GM12872 (cell line): ENCODE data around the gene SLC19A1.

Experiments used
- TF ChIP-seq, protein P1 (sequence below): IDR thresholded peaks from 3 replicates; pipeline ENCODE4 v1.5.1; 2011; ENCODE audit warnings: low read depth, mild to moderate bottlenecking, low read length, moderate library complexity; ENCODE audit not compliant: insufficient read depth

Gene SLC19A1

DNA sequence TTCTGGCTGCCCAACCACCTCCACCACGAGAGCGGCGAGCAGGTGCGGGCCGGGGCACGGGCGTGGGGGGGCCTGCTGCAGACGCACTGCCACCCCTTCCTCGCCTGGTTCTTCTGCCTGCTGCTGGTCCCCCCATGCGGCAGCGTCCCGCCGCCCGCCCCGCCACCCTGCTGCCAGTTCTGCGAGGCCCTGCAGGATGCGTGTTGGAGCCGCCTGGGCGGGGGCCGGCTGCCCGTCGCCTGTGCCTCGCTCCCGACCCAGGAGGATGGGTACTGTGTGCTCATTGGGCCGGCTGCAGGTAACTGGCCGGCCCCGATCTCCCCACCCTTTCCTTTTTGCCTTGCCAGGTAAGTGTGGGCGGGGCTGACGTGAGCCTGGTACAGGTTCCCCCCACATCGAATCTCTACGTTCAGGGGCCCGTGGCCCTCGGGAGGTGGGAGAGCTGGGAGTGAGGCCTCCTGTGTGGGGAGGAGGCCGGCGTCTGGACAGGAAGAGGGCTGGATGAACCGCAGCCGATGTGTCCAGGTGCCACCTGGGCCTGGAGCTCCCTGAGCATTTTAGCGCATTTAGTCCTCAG is 85.6 kb downstream of the SLC19A1 start:
- TF ChIP-seq, protein P1, sequence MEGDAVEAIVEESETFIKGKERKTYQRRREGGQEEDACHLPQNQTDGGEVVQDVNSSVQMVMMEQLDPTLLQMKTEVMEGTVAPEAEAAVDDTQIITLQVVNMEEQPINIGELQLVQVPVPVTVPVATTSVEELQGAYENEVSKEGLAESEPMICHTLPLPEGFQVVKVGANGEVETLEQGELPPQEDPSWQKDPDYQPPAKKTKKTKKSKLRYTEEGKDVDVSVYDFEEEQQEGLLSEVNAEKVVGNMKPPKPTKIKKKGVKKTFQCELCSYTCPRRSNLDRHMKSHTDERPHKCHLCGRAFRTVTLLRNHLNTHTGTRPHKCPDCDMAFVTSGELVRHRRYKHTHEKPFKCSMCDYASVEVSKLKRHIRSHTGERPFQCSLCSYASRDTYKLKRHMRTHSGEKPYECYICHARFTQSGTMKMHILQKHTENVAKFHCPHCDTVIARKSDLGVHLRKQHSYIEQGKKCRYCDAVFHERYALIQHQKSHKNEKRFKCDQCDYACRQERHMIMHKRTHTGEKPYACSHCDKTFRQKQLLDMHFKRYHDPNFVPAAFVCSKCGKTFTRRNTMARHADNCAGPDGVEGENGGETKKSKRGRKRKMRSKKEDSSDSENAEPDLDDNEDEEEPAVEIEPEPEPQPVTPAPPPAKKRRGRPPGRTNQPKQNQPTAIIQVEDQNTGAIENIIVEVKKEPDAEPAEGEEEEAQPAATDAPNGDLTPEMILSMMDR = no peak

DNA sequence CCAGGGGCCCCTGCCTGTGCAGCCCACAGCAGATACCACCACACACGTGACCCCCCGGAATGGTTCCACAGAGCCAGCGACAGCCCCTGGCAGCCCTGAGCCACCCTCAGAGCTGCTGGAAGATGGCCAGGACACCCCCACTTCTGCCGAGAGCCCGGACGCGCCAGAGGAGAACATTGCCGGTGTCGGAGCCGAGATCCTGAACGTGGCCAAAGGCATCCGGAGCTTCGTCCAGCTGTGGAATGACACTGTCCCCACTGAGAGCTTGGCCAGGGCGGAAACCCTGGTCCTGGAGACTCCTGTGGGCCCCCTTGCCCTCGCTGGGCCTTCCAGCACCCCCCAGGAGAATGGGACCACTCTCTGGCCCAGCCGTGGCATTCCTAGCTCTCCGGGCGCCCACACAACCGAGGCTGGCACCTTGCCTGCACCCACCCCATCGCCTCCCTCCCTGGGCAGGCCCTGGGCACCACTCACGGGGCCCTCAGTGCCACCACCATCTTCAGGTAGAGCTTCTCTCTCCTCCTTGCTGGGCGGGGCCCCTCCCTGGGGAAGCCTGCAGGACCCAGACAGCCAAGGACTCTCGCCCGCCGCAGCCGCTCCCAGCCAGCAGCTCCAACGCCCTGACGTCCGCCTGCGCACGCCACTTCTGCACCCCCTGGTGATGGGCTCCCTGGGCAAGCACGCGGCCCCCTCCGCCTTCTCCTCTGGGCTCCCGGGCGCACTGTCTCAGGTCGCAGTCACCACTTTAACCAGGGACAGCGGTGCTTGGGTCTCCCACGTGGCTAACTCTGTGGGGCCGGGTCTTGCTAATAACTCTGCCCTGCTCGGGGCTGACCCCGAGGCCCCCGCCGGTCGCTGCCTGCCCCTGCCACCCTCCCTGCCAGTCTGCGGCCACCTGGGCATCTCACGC is 86.3 kb downstream of the SLC19A1 start:
- TF ChIP-seq, protein P1 = no peak

DNA sequence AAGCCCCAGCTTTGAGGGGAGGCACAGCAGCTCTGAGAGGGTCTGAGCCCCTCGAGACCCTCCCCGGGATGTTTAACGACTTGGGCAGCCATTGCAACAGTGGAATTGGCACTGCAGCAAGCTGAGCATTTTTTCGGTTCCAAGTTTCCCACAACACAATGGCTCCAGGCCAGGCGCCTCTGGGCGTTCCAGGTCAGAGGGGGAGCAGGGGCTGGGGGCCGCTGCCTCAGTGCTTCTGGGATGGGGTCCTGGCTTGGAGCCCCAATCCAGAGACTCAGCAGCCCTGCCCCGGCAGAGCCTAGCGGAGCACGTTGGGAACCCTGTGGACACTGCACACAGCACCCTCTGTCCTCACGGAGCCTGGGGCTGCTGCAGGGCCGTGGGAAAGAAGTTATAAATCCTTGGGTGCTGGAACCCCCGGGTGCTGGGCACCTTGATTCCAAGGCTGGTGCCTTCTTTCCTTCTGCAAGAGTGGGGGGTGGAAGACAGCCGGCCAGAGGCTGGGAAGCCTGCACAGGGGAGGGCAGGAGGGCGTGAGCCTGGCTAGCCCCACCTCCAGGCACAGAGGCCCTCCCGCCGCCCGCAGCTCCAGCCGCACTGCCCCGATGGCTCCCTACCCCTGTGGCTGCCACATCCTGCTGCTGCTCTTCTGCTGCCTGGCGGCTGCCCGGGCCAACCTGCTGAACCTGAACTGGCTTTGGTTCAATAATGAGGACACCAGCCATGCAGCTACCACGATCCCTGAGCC is 87.1 kb downstream of the SLC19A1 start:
- TF ChIP-seq, protein P1 = no peak

DNA sequence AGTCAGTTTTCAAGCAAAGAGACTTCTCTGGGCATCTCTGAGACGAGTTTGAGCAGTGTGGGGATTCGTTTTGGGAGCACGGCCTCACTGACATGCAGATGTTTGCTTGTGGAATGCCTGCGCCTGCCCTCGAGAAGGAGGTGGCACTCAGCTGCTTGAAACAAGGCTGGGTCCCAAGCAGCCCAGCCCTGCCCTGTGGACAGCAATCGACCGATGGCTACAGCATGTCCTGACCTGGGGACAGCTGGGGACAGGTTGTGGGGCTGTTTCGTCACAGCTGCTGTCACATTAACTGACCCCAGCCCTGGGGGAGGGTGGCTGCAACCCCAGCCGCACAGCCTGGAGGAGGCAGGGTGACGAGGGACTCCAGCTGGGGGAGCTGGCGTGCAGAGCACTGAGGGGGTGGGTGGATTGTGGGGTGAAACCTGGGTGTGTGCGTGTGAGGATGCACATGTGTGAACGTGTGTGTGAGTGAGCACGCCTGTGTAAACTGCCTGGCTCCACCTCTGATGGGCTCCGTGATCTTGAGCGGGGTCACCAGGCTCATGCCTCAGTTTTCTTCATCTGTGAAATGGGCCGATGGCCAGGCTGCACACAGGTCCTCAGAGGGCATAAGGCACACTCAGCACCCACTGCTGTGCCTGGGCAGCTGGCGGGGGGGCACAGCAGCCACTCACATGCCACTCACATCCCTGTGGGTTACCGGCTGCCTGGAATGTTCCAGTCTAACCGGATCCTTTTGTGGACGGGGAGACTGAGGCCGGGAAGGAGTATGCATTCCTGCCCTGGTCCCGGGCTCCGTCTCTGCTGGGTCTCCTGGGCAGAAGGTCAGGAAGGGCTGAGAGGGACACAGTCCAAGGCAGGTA is 87.9 kb downstream of the SLC19A1 start:
- TF ChIP-seq, protein P1 = no peak

DNA sequence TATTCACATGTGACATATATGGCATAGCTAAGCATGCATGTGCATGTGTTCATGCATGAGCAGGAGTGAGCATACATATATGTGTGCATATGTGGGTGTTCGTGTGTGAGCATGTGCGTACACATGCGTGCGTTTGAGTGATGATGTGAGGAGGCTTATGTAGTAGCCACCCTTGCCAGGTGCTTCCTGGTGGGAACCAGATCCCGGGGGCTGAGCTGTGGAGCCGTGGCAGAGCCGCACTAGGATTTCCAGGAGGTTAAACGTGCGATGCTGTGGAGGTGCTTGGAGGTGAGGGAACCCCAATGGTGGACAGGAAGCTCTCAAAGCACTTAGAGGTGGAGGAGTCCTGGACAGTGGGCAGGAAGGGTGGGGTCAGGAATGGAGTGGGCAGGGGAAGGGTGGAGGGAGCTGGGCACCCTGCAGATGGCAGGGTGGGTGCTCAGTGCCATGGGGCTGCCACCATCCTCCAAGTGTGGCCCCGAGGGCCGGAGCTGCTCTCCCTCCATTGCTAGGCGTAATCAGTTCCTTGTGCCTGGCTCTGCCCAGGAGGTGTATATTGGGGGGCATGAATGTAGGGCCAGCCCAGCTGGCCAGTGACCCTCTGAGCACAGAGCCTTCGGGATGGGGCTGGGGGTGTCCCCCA is 88.8 kb downstream of the SLC19A1 start:
- TF ChIP-seq, protein P1 = no peak

DNA sequence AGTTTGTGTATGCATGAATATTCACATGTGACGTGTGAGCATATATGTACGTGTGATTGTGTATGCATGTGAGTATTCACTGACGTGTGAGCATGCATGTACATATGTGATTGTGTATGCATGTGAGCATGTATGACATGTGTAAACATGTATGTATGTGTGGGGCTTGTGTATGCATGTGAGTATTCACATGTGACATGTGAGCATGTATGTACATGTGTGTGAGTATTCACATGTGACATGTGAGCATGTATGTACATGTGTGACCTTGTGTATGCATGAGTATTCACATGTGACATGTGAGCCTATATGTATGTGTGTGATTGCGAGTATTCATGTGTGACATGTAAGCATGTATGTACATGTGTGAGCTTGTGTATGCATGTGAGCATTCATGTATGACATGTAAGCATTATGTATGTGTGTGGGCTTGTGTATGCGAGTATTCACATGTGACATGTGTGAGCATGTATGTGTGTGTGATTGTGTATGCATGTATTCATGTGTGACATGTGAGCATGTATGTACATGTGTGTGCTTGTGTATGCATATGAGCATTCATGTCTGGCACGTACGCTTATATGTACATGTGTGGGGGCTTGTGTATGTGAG is 89.4 kb downstream of the SLC19A1 start:
- TF ChIP-seq, protein P1 = no peak
